Liver (tissue), 9 donors: ENCODE results near the gene DOCK1. TPM values are rescaled to one million over a fixed set of nuclear protein-coding genes. Genes with fewer than 3 reads are reported as not detected.

ENCODE experiments used
- DNase-seq: peaks from one replicate; pipeline ENCODE4 v3.0.0-alpha.2; 2017; ENCODE audit warnings: low spot score
- H3K27ac ChIP-seq, 2 donors: one replicate each; pipeline ENCODE4 v1.7.0; 2013; ENCODE audit warnings: inconsistent platforms in 2 of 2, low read length in 2 of 2, control low read depth in 1 of 2, low read depth in 1 of 2, mild to moderate bottlenecking in 1 of 2
- H3K27me3 ChIP-seq, 4 donors: one replicate each; pipeline versions ENCODE4 v1.6.1 to v1.7.0; 2013; ENCODE audit warnings: low read length in 3 of 4, inconsistent platforms in 1 of 4, mild to moderate bottlenecking in 1 of 4, moderate library complexity in 1 of 4; ENCODE audit not compliant: control insufficient read depth in 4 of 4, insufficient read depth in 4 of 4
- H3K36me3 ChIP-seq, 4 donors: one replicate each; pipeline versions ENCODE4 v1.6.1 to v1.7.0; 2013; ENCODE audit warnings: low read length in 3 of 4, mild to moderate bottlenecking in 3 of 4, low read depth in 1 of 4, moderate library complexity in 1 of 4; ENCODE audit not compliant: control insufficient read depth in 4 of 4, insufficient read depth in 3 of 4
- H3K4me1 ChIP-seq, 4 donors: one replicate each; pipeline versions ENCODE4 v1.6.1 to v1.7.0; 2013; ENCODE audit warnings: low read length in 3 of 4, mild to moderate bottlenecking in 3 of 4, moderate library complexity in 1 of 4; ENCODE audit not compliant: control insufficient read depth in 4 of 4, insufficient read depth in 4 of 4
- H3K4me3 ChIP-seq, 3 donors: one replicate each; pipeline versions ENCODE4 v1.6.1 to v1.7.0; 2013; ENCODE audit warnings: low read length in 3 of 3, control low read depth in 1 of 3, low read depth in 1 of 3, mild to moderate bottlenecking in 1 of 3
- H3K9ac ChIP-seq, 2 donors: one replicate each; pipeline ENCODE4 v1.7.0; 2013; ENCODE audit warnings: low read length in 2 of 2, mild to moderate bottlenecking in 2 of 2, moderate library complexity in 2 of 2, control low read depth in 1 of 2, low read depth in 1 of 2
- H3K9me3 ChIP-seq, 4 donors: one replicate each; pipeline versions ENCODE4 v1.6.1 to v1.7.0; 2013; ENCODE audit warnings: low read length in 3 of 4; ENCODE audit not compliant: control insufficient read depth in 4 of 4
- EGR1 ChIP-seq, 2 donors: IDR thresholded peaks; 2 replicates each; pipeline ENCODE4 v1.6.1; 2016 to 2018; ENCODE audit warnings: antibody characterized with exemption in 2 of 2, low read depth in 2 of 2
- FOXA2 ChIP-seq: IDR thresholded peaks from 2 replicates; pipeline ENCODE4 v1.6.1; 2016; ENCODE audit warnings: antibody characterized with exemption
- GABPA ChIP-seq, 2 donors: IDR thresholded peaks in 1 of 2; conservative IDR thresholded peaks in 1 of 2; 2 replicates each; pipeline ENCODE4 v1.6.1; 2016; ENCODE audit warnings: antibody characterized with exemption in 2 of 2, mild to moderate bottlenecking in 1 of 2, moderate library complexity in 1 of 2
- HNF4A ChIP-seq, 2 donors: conservative IDR thresholded peaks; 2 replicates each; pipeline ENCODE4 v1.6.1; 2016; ENCODE audit warnings: antibody characterized with exemption in 2 of 2, mild to moderate bottlenecking in 2 of 2
- HNF4G ChIP-seq: IDR thresholded peaks from 2 replicates; pipeline ENCODE4 v1.6.1; 2016; ENCODE audit warnings: antibody characterized with exemption
- JUND ChIP-seq, 2 donors: IDR thresholded peaks; 2 replicates each; pipeline ENCODE4 v1.6.1; 2016; ENCODE audit warnings: antibody characterized with exemption in 2 of 2
- NR2F2 ChIP-seq: IDR thresholded peaks from 2 replicates; pipeline ENCODE4 v1.6.1; 2016; ENCODE audit warnings: antibody characterized with exemption
- RAD21 ChIP-seq, 2 donors: IDR thresholded peaks; 2 replicates each; pipeline ENCODE4 v1.6.1; 2016; ENCODE audit warnings: antibody characterized with exemption in 2 of 2, mild to moderate bottlenecking in 2 of 2
- RXRA ChIP-seq, 2 donors: IDR thresholded peaks; 2 replicates each; pipeline ENCODE4 v1.6.1; 2017 to 2018; ENCODE audit warnings: antibody characterized with exemption in 2 of 2, mild to moderate bottlenecking in 1 of 2
- TAF1 ChIP-seq: conservative IDR thresholded peaks from 2 replicates; pipeline ENCODE4 v1.6.1; 2016; ENCODE audit warnings: antibody characterized with exemption, mild to moderate bottlenecking
- YY1 ChIP-seq: IDR thresholded peaks from 2 replicates; pipeline ENCODE4 v1.6.1; 2016; ENCODE audit warnings: antibody characterized with exemption, mild to moderate bottlenecking
- WGBS: extraction: QIAGEN DNeasy Blood & Tissue Kit; methylation state at CpG from one replicate; pipeline ENCODE4 v1.1.7; 2013; 5-methylcytosine and 5-hydroxymethylcytosine counted together
- polyA plus RNA-seq, 2 donors: library from polyadenylated mRNA; stranded (reverse) in 1 of 2; unstranded in 1 of 2; fragments of 200-250 nt in 1 of 2; fragments of >200 nt in 1 of 2; fragmentation: Nextera tagmentation in 1 of 2; extraction: Ambion mirVana in 1 of 2; gene quantifications; one replicate each; pipeline versions ENCODE4 v1.2.1 to v1.2.3, GENCODE V29; 2013 to 2015
- total RNA-seq, 2 donors: library from RNA; depleted of rRNA; stranded (reverse); fragments of >200 nt; gene quantifications; one replicate each; pipeline ENCODE4 v1.2.3, GENCODE V29; 2014
- TF ChIP-seq, protein P1 (sequence below): IDR thresholded peaks from 2 replicates; pipeline ENCODE4 v1.6.1; 2016; ENCODE audit warnings: antibody characterized with exemption
- TF ChIP-seq, protein P2 (sequence below): fragments of 150-350 bp; IDR thresholded peaks from 2 replicates; pipeline ENCODE4 v1.5.1; 2017; ENCODE audit warnings: improper control_type of control experiment, low read depth, low read length; ENCODE audit not compliant: missing input control
- donor health status: healthy.
- donor health status: healthy.
- donor health status: healthy.
- donor health status: healthy.
- donor health status: healthy.

Gene DOCK1
- total and polyA plus RNA-seq, 4 donors = 3.8 to 28.8 (median 9.1) TPM

DNA sequence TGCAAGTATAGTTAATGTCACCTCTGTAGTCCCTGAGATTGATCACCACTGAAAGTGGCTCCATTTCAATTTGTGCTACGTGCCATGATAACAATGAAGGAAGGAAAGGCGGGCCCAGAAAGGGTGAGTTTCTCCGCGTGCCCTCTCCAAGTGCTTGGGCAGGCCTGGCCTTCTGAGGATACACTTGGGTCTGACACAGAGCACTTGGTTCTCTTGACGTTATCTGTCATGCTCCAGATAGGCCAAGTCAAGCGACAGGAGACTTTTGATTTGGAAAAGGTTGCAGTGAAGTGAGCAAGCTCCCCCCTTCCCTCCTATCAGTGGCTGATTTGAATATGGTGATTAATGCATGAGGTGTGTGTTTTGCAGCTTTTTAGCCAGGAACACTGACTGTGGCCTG is 452.0 kb downstream of the DOCK1 start:
- Histone ChIP-seq H3K9me3 (no peaks in the 10 kb centered on the region), H3K27me3 (no peaks in the 10 kb centered on the region), H3K36me3 (peaks cover 0 to 15% (median 2%) of the 10 kb centered on the region in 4 donors), H3K4me3 (no peak overlapping the region), H3K9ac (no peak overlapping the region), H3K4me1 (no peaks in the 10 kb centered on the region), H3K27ac (no peak overlapping the region)
- WGBS = 94% methylated on average over 6 of the region's 6 CpGs
- DNase-seq = no peak
- TF ChIP-seq TAF1 (no peak), RXRA (IDR thresholded peaks at IDR 0.05) (no peak), HNF4A (conservative IDR thresholded peaks at IDR 0.05) (no peak), YY1 (no peak)
- TF ChIP-seq, protein P1, sequence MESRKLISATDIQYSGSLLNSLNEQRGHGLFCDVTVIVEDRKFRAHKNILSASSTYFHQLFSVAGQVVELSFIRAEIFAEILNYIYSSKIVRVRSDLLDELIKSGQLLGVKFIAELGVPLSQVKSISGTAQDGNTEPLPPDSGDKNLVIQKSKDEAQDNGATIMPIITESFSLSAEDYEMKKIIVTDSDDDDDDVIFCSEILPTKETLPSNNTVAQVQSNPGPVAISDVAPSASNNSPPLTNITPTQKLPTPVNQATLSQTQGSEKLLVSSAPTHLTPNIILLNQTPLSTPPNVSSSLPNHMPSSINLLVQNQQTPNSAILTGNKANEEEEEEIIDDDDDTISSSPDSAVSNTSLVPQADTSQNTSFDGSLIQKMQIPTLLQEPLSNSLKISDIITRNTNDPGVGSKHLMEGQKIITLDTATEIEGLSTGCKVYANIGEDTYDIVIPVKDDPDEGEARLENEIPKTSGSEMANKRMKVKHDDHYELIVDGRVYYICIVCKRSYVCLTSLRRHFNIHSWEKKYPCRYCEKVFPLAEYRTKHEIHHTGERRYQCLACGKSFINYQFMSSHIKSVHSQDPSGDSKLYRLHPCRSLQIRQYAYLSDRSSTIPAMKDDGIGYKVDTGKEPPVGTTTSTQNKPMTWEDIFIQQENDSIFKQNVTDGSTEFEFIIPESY = no peak

DNA sequence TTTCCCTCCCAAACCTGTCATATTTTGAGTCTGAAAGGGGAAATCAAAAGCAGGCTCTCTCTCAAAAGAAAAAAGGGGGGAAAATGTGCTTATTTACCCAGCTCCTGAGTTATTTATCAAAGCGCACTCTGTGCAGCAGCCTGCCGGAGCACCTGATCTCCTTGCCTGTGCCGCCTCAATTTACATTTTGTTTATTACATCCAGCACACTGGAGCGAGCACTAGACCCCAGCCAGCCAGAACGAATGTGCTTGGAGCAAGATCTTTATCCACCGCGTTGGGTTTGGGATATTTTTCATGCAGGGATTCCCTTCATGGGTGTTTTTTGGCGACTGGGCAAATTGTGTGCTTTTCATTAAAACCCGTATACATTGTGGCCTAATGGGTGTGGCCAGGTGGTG is 453.1 kb downstream of the DOCK1 start:
- Histone ChIP-seq H3K36me3 (peaks cover 0 to 19% (median 2%) of the 10 kb centered on the region in 4 donors), H3K27ac (no peak overlapping the region), H3K9me3 (no peaks in the 10 kb centered on the region), H3K27me3 (no peaks in the 10 kb centered on the region), H3K4me1 (no peaks in the 10 kb centered on the region), H3K9ac (no peak overlapping the region), H3K4me3 (no peak overlapping the region)
- no peak for DNase-seq
- WGBS = 89% methylated on average over 9 of the region's 9 CpGs
- TF ChIP-seq NR2F2 = no peak
- TF ChIP-seq, protein P1 = no peak
- no peak for TF ChIP-seq TAF1
- TF ChIP-seq EGR1 (IDR thresholded peaks at IDR 0.05; ENCODE audit: low read depth in 2 of 2) = no peak
- no peak for TF ChIP-seq YY1
- TF ChIP-seq, protein P2, sequence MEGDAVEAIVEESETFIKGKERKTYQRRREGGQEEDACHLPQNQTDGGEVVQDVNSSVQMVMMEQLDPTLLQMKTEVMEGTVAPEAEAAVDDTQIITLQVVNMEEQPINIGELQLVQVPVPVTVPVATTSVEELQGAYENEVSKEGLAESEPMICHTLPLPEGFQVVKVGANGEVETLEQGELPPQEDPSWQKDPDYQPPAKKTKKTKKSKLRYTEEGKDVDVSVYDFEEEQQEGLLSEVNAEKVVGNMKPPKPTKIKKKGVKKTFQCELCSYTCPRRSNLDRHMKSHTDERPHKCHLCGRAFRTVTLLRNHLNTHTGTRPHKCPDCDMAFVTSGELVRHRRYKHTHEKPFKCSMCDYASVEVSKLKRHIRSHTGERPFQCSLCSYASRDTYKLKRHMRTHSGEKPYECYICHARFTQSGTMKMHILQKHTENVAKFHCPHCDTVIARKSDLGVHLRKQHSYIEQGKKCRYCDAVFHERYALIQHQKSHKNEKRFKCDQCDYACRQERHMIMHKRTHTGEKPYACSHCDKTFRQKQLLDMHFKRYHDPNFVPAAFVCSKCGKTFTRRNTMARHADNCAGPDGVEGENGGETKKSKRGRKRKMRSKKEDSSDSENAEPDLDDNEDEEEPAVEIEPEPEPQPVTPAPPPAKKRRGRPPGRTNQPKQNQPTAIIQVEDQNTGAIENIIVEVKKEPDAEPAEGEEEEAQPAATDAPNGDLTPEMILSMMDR = no peak
- TF ChIP-seq FOXA2 = no peak

DNA sequence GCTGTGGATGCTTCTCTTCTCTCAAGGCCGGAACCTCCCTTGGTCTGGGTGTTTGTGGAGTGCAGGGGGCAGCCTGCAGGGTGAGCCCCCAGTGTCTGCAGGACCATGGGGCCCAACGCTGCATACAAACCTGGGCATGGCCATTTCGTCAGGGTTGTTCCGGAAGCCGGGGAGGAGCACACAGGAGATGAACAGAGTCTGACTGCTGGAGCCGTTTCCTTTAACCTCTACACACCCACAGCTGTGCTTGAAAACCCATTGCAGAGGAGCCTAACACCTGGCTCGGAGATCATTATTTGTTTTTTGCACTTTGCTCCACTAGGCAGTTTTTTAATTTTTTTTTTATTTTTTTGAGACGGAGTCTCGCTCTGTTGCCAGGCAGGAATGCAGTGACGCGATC is 458.8 kb downstream of the DOCK1 start:
- Histone ChIP-seq H3K36me3 (peaks cover 0 to 16% (median 4%) of the 10 kb centered on the region in 4 donors), H3K27ac (no peak overlapping the region), H3K9me3 (no peaks in the 10 kb centered on the region), H3K9ac (no peak overlapping the region), H3K27me3 (no peaks in the 10 kb centered on the region), H3K4me3 (no peak overlapping the region), H3K4me1 (no peaks in the 10 kb centered on the region)
- 94% methylated on average over 11 of the region's 11 CpGs for WGBS
- DNase-seq = no peak
- TF ChIP-seq GABPA (IDR thresholded peaks at IDR 0.05 in 1 of 2, conservative IDR thresholded peaks at IDR 0.05 in 1 of 2) (no peak), JUND (IDR thresholded peaks at IDR 0.05) (no peak), TAF1 (no peak), HNF4A (conservative IDR thresholded peaks at IDR 0.05) (no peak), NR2F2 (no peak), YY1 (no peak), RXRA (IDR thresholded peaks at IDR 0.05) (no peak), RAD21 (IDR thresholded peaks at IDR 0.05) (no peak), FOXA2 (no peak), HNF4G (no peak), EGR1 (IDR thresholded peaks at IDR 0.05; ENCODE audit: low read depth in 2 of 2) (no peak)
- TF ChIP-seq, protein P1 = no peak
- TF ChIP-seq, protein P2 = no peak
